Activated CD8-positive, alpha-beta memory T cell treated with anti-CD3 and anti-CD28 coated beads for 36 hours (primary cell): Measurements from ENCODE around the gene BMP6. TPM values are rescaled to one million over a fixed set of nuclear protein-coding genes. Genes with fewer than 3 reads are reported as not detected.

ENCODE experiments used
- CTCF ChIA-PET: fragments of 350-600 bp; sonication (Branson Sonifier 250); formaldehyde crosslinking; loops from one replicate; lab custom pipeline; 2021; ENCODE audit warnings: antibody characterized with exemption; lab: Charles Lee
- POLR2A ChIA-PET: fragments of 350-600 bp; sonication (Branson Sonifier 250); formaldehyde crosslinking; loops from one replicate; lab custom pipeline; 2021; ENCODE audit warnings: antibody characterized with exemption; lab: Charles Lee
- total RNA-seq, 2 experiments: library from RNA; stranded (reverse); gene quantifications; one replicate each; pipeline ENCODE4 v1.2.3, GENCODE V29; 2021

Gene BMP6
- total RNA-seq, 2 experiments from 2014 or later: not detected

DNA sequence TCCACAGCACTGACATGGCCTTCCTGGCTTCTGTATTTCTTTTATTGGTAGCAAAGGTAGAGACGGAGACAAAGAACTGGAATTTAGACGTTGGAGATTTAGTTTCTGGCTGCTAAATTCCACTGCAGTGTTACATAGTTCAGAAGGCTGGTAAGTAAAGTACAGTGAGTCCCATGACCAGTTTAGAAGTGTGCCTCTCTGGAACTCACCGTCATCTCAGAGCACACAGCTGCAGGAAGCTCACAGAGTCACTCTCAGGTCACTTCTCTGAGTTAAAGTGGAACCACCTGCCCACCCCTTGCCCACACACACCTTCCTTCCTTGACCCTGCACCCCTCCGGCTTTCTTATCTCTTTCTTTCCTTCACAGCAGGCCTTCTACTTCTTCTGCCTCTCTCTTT lies 19.6 kb upstream of the BMP6 start:
- CTCF ChIA-PET: no interaction called here
- POLR2A ChIA-PET: no interaction called here

DNA sequence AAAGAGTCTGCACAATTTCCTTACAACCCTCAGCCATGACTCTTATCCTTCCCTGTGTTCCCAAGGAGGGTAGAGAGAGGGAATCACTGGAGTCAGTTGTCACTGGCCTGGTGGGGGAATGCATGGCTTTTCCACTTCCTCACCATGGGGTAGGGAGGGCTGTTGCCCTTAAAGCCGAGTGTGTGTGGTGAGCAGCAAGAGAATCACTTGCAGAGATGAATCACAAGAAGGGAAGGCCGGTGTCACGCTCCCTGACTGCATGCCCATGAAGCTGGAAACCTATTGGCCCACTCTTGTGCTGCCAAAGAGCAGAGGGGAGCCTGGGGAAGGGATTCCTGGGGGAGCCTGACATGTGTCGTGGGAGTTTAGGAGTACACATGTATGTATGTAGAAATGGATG lies 18.1 kb upstream of the BMP6 start:
- ChIA-PET POLR2A (no interaction called here), CTCF (no interaction called here)

DNA sequence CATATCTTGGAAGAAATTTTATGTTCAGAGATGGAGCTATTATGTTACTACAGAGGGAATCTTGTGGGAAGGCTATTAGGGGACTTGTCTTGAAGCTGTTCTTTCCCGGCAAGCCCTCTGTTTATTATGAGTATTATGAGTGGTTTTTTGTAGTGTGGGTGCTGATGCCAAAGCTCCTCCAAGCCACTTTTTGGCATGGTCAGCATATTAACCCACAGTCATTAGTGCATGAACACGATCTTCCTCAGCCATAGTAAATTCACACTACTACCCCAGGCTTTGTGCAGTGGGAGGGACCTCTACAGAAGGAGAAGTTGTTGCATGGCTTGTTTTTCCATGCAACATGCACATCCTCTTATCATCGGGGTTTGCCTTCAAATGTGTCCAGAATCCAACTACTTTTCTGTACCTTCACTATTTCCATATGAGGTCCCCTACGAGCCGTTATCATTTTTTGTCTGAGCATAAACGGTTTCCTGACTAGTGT lies 6.5 kb upstream of the BMP6 start:
- ChIA-PET CTCF (no interaction called here), POLR2A (no interaction called here)

DNA sequence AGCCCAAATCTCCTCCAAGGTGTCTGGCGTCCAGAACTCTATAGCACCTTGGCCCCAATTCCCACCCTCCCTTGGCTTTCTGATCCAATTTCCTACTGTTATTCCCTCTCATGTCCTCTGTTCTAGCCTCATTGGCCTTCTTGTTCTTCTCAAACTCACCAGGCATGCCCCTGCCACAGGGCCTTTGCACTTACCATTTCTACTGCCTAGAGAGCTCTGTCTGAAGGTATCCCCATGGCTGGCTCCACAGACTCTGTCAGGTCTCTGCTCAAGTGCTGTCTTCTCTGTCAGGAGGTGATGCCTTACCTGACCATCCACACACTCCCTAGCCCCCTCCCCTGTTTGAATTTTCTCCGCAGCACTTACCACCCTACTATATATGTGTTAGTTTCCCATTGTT lies 5.6 kb upstream of the BMP6 start:
- CTCF ChIA-PET: no interaction called here
- POLR2A ChIA-PET: no interaction called here

DNA sequence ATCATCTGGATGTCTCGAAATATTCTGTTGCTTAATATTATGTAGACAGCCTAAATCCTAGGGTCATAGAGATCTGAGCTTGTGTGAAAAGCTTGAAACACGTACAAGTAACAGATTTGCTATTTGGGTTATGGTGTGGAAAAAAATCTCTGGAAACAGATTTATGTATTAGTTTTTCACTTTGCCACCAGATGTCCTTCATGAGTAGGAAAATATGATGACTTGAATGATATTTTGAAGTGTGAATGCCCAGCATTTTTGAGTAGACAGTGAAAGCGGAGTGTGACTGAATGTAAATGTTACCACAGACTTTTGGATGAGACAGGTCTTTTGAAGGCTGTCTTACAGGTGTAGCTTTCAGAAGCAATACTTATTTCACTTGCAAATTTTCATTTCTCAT lies 4.2 kb upstream of the BMP6 start:
- CTCF ChIA-PET: interaction anchor here (0.6 to 2.0 kb wide), 3 partner anchors 8 to 496 kb away, joined by 3 to 7 read pairs (median 3); no protein-coding TSS in a partner anchor
- POLR2A ChIA-PET: no interaction called here

DNA sequence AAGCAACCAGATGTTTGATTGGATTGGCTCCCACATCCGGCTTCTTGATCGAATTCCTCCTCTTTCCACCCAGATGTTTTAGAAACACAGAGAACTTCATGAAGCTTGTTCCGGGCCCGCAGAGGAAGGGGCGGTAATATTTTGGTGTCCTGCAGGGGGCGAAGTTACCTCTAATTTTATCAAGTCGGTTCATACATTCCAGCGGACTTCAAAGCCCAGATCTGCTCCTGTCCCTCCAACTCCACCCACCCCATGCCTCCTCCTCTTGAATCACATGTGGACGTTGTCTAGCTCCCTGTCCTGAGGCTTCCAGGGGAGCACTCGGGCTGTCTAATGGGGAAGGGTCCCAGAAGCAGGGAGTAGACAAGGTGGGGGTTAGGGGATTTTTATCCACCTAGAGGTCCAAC lies 2.9 kb upstream of the BMP6 start:
- ChIA-PET CTCF (interaction anchor here (1.0 to 2.0 kb wide), 5 partner anchors 257 to 495 kb away, joined by 3 to 10 read pairs (median 3); no protein-coding TSS in a partner anchor), POLR2A (no interaction called here)

DNA sequence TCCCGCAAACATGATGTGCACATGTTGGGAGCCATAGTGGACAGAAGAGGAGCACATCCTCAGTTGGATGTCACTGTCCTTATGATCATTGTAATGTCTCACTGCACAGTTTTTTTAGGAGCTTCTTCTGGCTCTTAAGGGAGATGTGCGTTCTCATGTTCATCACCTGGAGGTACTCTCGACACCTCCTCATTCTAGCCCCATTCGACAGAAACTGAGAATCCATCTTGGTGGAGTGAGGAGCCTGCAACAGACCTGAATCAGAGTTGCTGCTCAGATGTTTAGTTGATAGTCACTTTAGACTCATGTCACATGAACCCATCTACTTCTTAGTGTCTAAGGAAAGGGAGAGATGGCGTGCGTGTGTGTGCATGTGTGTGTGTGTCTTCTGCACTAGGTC lies 2.3 kb upstream of the BMP6 start:
- CTCF ChIA-PET: interaction anchor here (1.0 to 2.0 kb wide), 4 partner anchors 257 to 494 kb away, joined by 3 to 7 read pairs (median 3); no protein-coding TSS in a partner anchor
- POLR2A ChIA-PET: no interaction called here

DNA sequence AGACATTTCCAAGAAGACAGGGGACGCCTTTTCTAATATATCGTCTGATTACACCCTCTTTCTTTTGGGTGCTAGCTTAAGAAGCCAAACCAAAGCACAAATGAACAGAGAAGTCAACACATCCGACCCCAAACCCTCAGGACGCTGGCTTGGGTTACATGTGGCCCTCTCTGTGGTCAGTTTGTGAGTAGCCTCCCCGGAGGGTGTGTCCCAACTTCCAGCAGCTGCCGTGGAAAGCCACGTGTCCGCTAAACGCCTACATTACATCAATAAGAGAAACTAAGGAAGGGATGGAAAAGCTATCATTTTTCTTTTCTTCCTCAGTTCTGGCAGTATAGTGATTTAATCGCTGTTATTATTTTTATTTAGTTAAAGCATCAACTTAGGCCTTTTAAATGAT lies 487 bp upstream of the BMP6 start:
- ChIA-PET CTCF (interaction anchor here (1.3 kb wide), 1 partner anchor 281 kb away, joined by 3 read pairs; no protein-coding TSS in a partner anchor), POLR2A (no interaction called here)

DNA sequence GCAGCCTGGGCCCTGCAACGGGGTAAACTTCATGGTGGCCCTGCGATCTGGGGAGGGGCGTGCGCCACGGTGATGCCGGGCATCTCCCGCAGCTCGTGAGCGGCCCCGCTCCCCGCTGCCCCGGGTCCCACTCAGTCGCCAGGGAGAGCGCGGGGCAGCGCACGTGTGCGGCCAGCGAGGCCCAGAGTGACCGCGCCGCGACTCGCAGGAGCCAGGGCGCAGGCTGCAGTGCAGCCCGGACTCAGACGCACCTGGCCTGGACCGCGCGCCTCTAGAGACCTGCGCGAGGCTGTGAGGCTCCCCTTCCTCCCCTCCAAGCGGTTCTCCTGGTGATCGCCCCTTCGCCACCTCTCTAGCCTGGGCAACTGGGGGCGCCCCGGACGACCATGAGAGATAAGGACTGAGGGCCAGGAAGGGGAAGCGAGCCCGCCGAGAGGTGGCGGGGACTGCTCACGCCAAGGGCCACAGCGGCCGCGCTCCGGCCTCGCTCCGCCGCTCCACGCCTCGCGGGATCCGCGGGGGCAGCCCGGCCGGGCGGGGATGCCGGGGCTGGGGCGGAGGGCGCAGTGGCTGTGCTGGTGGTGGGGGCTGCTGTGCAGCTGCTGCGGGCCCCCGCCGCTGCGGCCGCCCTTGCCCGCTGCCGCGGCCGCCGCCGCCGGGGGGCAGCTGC lies 652 bp downstream of the BMP6 start:
- CTCF ChIA-PET: interaction anchor here (1.3 kb wide), 1 partner anchor 280 kb away, joined by 3 read pairs; no protein-coding TSS in a partner anchor
- POLR2A ChIA-PET: no interaction called here

DNA sequence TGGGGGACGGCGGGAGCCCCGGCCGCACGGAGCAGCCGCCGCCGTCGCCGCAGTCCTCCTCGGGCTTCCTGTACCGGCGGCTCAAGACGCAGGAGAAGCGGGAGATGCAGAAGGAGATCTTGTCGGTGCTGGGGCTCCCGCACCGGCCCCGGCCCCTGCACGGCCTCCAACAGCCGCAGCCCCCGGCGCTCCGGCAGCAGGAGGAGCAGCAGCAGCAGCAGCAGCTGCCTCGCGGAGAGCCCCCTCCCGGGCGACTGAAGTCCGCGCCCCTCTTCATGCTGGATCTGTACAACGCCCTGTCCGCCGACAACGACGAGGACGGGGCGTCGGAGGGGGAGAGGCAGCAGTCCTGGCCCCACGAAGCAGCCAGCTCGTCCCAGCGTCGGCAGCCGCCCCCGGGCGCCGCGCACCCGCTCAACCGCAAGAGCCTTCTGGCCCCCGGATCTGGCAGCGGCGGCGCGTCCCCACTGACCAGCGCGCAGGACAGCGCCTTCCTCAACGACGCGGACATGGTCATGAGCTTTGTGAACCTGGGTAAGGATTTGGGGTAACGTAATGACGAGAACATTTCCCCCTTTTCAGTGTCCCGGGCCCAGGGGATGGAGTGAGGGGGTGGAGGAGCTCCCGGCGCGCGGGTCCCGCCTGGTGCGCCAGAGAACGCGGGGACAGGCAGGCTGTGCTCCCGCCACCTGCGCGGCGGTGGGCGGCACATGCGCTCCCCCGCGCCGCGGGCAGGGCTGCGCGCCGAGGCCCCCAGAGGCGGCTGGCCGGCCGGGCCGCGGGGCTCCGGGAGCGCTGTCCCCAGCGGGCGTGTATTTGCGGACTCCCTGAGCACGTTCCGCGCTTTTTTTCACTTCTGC lies 1.4 kb downstream of the BMP6 start:
- POLR2A ChIA-PET: no interaction called here
- CTCF ChIA-PET: no interaction called here

DNA sequence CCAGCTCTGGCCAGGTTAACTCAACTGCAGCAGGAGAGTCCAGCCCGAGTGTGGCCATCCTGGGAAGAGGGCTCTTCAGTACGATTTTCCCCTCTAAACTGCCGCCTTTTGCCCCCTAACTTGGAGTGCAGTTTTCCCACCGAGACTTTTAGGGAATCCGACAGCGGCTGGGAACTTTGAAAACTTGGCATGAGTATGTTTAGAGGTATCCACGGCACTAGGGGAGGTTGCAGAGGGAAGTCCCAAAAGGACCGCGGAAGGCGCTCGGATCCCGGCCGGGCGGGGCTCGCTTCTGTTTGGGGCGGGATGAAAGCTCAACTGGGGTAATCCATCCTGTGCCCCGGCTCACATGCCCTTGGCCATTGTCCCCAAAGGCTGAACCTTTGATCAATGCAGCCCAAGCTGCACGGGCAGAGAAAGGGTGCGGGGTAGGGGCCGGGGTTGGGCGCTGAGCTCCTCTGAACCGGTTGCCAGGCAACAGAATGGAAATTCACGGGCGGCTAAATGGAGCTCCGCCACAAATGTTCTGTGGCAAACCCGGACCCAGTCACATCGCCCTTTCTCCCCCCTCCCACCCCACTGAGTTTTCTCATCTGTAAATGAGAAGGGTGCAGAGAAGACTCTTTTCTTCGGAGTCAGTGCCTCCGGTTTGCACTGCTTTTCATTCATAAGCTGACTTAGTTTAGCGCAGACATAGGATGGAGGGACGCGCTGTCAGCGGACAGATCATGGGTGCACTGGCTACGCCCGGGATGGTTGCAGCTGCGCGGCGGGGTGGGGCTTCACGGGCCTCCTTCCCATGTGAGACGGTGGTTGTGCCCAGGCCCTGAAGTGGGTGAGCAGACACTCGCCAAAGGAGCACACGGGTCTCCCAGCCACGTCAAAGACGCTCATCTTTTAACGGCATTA lies 2.3 kb downstream of the BMP6 start:
- ChIA-PET CTCF (no interaction called here), POLR2A (no interaction called here)

DNA sequence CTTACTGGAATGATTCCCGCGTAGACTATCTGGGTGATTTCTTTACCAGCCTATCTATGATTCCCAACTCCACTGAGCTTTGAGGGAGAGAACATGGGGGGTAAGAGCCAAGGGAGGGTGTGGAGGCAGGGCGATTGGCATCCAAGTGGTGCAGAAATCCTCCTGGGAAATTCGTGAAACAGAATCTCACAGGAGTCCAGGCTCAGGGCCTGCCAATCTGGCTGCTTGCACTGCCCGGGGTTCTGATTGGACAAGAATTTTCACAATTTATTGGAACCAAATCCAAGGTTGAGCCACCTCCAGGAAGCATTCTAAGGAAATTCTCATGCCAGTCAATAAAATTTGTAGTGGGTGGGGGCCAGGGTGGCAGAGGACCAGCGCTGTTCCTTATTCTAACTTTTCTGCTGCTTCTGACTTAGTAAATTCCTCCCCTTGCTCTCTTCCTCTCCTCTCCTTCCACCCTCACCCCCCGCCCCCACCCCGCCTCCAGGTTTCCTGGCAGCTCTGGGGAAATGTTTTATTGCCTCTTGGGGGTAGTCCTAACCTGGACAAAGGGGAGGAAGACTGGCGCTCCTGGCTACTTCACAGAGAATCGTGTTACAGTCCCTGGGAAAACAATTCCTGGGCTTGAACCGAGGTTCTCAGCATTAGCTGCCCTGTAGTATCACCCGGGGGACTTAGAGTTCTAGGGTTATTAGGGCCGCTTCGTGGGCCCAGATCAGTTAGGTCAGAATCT lies 3.1 kb downstream of the BMP6 start:
- POLR2A ChIA-PET: no interaction called here
- CTCF ChIA-PET: no interaction called here

DNA sequence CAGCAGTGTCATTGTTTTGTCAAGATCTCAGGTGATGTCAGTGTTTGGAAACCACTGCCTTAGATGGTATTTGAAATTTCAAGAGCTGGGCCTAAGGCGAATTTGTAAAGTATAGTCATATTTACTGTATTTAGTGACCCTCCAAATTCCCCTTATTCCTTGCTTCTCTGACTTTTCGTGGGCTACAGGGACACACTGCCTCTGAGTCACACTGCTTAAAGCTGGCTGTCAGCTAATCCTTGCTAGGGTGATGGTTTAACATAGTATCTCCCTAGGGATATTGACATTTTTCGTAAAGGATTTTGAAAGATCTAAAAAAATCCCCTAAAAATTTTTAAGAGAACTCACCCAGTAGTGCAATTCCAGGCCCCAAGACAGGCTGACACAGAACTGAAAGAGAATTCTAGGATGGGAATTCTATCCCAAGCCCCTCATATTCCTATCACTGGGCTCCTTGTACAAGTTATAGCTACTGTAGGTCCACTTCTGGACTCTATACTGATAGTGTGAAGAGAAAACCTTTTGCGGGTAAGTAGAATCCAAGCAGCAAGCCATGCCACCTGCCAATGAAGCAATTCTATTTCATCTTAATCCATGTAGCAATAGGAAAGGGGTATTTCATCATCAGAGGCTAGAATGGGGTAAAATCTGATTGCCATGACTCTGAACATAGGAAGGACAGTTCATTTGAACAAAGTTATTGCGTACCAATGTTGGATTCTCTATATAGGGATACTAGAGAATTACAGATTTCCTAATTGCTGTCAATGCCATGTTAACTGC lies 4.3 kb downstream of the BMP6 start:
- ChIA-PET POLR2A (no interaction called here), CTCF (no interaction called here)

DNA sequence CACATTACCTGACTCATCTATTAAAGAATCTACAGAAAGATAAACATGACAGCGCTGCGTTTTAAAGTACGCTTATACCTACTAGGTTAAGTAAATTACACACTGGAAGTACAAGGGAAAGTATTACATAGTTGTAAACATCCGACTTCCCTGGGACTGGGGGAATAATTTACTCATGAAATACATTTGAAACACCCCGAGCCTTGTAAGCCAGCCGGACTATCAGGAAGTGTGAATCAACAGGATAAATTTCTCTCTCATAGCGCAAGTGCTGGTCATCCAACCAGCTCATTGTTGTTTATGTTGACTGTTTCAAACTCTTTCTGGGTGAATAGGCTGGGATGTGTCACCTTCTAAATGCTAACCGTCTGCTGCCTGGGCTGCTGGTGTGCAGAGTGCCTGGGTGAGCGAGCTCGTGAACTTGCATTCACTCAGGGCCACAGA lies 4.9 kb downstream of the BMP6 start:
- POLR2A ChIA-PET: no interaction called here
- CTCF ChIA-PET: no interaction called here

DNA sequence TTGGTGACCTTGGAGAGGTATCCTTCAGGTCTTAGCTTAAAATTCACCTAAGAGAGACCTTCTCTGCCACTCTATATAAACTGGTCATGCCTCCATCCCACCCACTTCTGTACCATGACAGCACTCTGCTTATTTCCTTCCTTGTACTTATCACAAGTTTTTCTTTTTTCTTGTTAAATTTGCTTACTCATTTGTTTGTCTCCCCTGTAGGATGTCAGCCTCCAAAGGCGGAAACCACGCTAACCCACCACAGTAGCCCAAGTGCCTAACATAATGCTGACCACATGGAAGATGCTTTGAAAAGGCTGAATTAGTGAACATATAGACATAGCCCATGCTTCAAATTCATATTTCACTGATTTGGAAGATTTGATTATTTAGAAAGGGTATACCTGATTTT lies 5.4 kb downstream of the BMP6 start:
- ChIA-PET CTCF (no interaction called here), POLR2A (no interaction called here)

DNA sequence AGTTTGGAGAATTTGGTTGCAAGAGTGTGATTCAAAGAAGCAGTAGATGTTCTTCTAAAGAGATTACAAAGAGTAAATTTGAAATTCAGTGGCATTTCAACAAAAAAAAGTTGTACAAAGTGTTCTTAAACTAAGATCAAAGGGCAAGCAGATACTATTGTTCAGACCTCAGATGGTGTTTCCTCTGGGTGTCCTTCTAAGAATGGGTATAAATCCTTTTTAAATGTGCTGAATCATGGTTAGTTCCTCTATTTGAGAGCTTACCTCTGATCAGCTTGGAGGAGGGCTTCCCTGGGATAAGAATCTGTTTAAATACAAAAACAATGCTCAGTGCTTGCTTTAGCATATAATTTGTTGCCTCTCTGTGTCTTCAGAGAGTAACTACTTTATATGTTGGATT lies 6.3 kb downstream of the BMP6 start:
- ChIA-PET POLR2A (no interaction called here), CTCF (no interaction called here)

DNA sequence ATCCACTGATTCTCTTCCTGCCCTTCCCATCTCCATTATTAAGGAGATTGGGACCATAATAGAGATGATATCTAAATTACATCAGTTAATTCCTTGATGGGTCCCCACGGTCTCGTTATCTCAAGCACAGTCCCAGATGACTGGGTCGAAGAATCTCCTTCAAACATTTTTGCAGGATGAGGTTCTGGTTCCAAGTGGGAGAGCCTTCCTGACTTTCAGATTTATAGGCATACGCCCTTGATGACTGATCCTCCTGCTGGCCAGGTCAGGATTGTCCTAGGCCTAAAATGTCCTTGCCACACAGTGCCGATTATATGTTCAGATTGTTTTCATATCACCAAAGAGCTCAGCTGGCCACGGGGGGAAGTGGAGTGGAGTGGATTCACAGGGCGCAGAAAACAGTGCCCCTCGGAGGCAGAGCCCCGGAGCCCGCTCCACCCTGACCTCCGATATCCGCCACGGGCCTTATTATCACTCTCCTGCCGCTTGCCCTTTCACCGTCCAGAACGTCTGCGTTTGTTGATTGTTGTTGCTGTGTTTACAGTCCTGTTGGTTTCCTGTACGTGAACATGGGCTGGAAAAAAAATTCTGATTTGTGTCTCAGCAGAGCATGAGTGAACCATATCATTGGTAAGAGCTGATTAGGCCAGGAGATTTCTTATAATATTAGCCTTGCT lies 8.9 kb downstream of the BMP6 start:
- ChIA-PET POLR2A (no interaction called here), CTCF (no interaction called here)

DNA sequence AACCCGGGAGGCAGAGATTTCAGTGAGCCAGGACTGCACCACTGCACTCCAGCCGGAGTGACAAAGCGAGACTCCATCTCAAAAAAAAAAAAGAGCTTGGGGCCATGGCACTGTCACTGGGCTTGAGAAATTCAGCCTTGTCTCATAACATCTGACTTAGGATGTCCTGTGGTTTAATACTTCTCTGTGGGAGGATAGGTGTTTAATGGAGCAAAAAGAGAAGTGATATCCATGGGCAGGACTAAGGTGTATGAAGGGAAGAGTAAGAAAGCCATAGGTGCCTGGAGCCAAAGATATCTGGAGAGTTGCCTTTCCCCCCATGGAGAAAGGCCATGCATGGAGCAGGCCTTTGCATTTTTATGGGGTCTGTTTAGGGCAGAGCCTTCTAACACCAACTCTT lies 11.2 kb downstream of the BMP6 start:
- ChIA-PET CTCF (no interaction called here), POLR2A (no interaction called here)
